B cell (primary cell): ENCODE measurements around the gene KCTD6. TPM values are rescaled to one million over a fixed set of nuclear protein-coding genes. Genes with fewer than 3 reads are reported as not detected.

Experiments
- ATAC-seq: fragments of 200-7000 bp; cut with Tn5 transposase; one replicate; pipeline ENCODE4 v1.10.0; 2021; ENCODE audit warnings: low read depth, mild to moderate bottlenecking, moderate number of reproducible peaks, moderate library complexity
- CTCF ChIA-PET: fragments of 350-600 bp; sonication (Branson Sonifier 250); formaldehyde crosslinking; loops from one replicate; lab custom pipeline; 2021; ENCODE audit warnings: antibody characterized with exemption, inconsistent platforms; lab: Charles Lee
- POLR2A ChIA-PET: fragments of 350-600 bp; sonication (Branson Sonifier 250); formaldehyde crosslinking; loops from one replicate; lab custom pipeline; 2021; ENCODE audit warnings: antibody characterized with exemption; lab: Charles Lee
- DNase-seq: peaks from one replicate; pipeline ENCODE4 v3.0.0; 2013
- H2AFZ ChIP-seq: 2 replicates; pipeline ENCODE4 v1.6.1; 2012; ENCODE audit warnings: mild to moderate bottlenecking, low read depth, low read length; ENCODE audit not compliant: insufficient read depth, poor library complexity, severe bottlenecking
- H3K27ac ChIP-seq, 2 donors: 1 replicate in 1 of 2; 2 replicates in 1 of 2; pipeline ENCODE4 v1.5.1; 2012 to 2013; ENCODE audit warnings: low read length in 2 of 2, mild to moderate bottlenecking in 2 of 2, moderate library complexity in 1 of 2
- H3K27me3 ChIP-seq, 4 experiments: fragments of 200-600 bp in 1 of 4; sonication (generic) in 1 of 4; replicated peaks in 1 of 4; 1 replicate in 2 of 4; 2 replicates in 2 of 4; pipeline versions ENCODE4 v1.6.1 to v1.7.0; 2013 to 2016; ENCODE audit warnings: low read length in 3 of 4, mild to moderate bottlenecking in 2 of 4, mixed read lengths in 1 of 4, moderate library complexity in 1 of 4; ENCODE audit not compliant: insufficient read depth in 4 of 4, control insufficient read depth in 3 of 4; ENCODE audit errors: control extremely low read depth in 1 of 4
- H3K36me3 ChIP-seq, 2 experiments: replicated peaks in 1 of 2; 1 replicate in 1 of 2; 2 replicates in 1 of 2; pipeline versions ENCODE4 v1.6.1 to v1.7.1; 2013; ENCODE audit warnings: low read length in 1 of 2; ENCODE audit not compliant: insufficient read depth in 2 of 2, control insufficient read depth in 1 of 2; ENCODE audit errors: control extremely low read depth in 1 of 2, extremely low read depth in 1 of 2
- H3K4me1 ChIP-seq, 2 donors: fragments of 200-600 bp in 1 of 2; sonication (generic) in 1 of 2; 1 replicate in 1 of 2; 2 replicates in 1 of 2; pipeline versions ENCODE4 v1.5.1 to v1.6.1; 2013 to 2017; ENCODE audit warnings: low read length in 2 of 2; ENCODE audit not compliant: control insufficient read depth in 2 of 2, insufficient read depth in 2 of 2
- H3K4me2 ChIP-seq: replicated peaks from 2 replicates; pipeline ENCODE3; 2012; ENCODE audit warnings: mild to moderate bottlenecking, low read depth, low read length; ENCODE audit not compliant: poor library complexity, severe bottlenecking
- H3K4me3 ChIP-seq, 5 experiments: fragments of 200-600 bp in 1 of 5; sonication (generic) in 1 of 5; 1 replicate in 3 of 5; 2 replicates in 2 of 5; pipeline versions ENCODE4 v1.5.1 to v1.7.0; 2011 to 2016; ENCODE audit warnings: low read length in 4 of 5, mild to moderate bottlenecking in 4 of 5, low read depth in 2 of 5, control low read depth in 1 of 5, moderate library complexity in 1 of 5; ENCODE audit not compliant: insufficient read depth in 1 of 5; ENCODE audit errors: control extremely low read depth in 1 of 5, extremely low read depth in 1 of 5
- H3K79me2 ChIP-seq: fragments of 200-600 bp; sonication (generic); one replicate; pipeline ENCODE4 v1.6.0; 2016; ENCODE audit warnings: low read length; ENCODE audit not compliant: control insufficient read depth, insufficient read depth
- H3K9ac ChIP-seq: fragments of 200-600 bp; sonication (generic); 2 replicates; pipeline ENCODE4 v1.6.1; 2017; ENCODE audit warnings: mild to moderate bottlenecking, low read length, moderate library complexity
- H3K9me3 ChIP-seq, 3 donors: one replicate each; pipeline versions ENCODE4 v1.6.1 to v1.7.1; 2013; ENCODE audit warnings: low read length in 2 of 3; ENCODE audit not compliant: control insufficient read depth in 2 of 3, insufficient read depth in 1 of 3; ENCODE audit errors: control extremely low read depth in 1 of 3
- H4K20me1 ChIP-seq: 2 replicates; pipeline ENCODE4 v1.6.0; 2012; ENCODE audit warnings: mild to moderate bottlenecking, low read length; ENCODE audit not compliant: insufficient read depth, control insufficient read depth, poor library complexity, severe bottlenecking
- H3K27ac Mint-ChIP-seq: one replicate; pipeline ENCODE4 v1.8.0; 2021; ENCODE audit warnings: mixed read lengths
- H3K27me3 Mint-ChIP-seq: one replicate; pipeline ENCODE4 v1.8.0; 2021; ENCODE audit warnings: mixed read lengths
- H3K4me1 Mint-ChIP-seq: one replicate; pipeline ENCODE4 v1.8.0; 2021; ENCODE audit warnings: mixed read lengths
- H3K4me3 Mint-ChIP-seq: one replicate; pipeline ENCODE4 v1.8.0; 2021; ENCODE audit warnings: mixed read lengths
- H3K9me3 Mint-ChIP-seq: one replicate; pipeline ENCODE4 v1.8.0; 2022; ENCODE audit warnings: mixed read lengths; ENCODE audit not compliant: insufficient read depth
- EZH2 ChIP-seq: IDR thresholded peaks from 2 replicates; pipeline ENCODE4 v1.6.1; 2012; ENCODE audit warnings: borderline replicate concordance, low read depth, mild to moderate bottlenecking, moderate library complexity, low read length; ENCODE audit not compliant: insufficient read depth, poor library complexity, severe bottlenecking
- WGBS: methylation state at CpG from one replicate; pipeline ENCODE4 v1.1.5; 2013; ENCODE audit warnings: missing lambda C conversion rate; ENCODE audit not compliant: insufficient coverage; 5-methylcytosine and 5-hydroxymethylcytosine counted together
- intact Hi-C: fragments of 100-400 bp; cut with micrococcal nuclease; formaldehyde crosslinking; loops from one replicate; pipeline ENCODE4 v1.10.0; 2022
- polyA plus RNA-seq: library from polyadenylated mRNA; depleted of rRNA; stranded (reverse); fragments of >200 nt; gene quantifications from 2 replicates; pipeline ENCODE4 v1.2.3, GENCODE V29; 2012
- total RNA-seq, 2 donors: library from RNA; stranded (reverse); fragments of 120-200 nt in 1 of 2; gene quantifications; 1 replicate in 1 of 2; 2 replicates in 1 of 2; pipeline versions ENCODE4 v1.2.3 to v1.2.4, GENCODE V29; 2013 to 2022
- TF ChIP-seq, protein P1 (sequence below): fragments of 200-600 bp; IDR thresholded peaks from one replicate; pipeline ENCODE4 v1.8.0; 2022; ENCODE audit warnings: antibody characterized with exemption, mild to moderate bottlenecking

The KCTD6 gene
- total and polyA plus RNA-seq, 2 donors (not counting 1 experiment from before 2014, with no cell fraction given): 7.4 to 14.6 TPM

DNA sequence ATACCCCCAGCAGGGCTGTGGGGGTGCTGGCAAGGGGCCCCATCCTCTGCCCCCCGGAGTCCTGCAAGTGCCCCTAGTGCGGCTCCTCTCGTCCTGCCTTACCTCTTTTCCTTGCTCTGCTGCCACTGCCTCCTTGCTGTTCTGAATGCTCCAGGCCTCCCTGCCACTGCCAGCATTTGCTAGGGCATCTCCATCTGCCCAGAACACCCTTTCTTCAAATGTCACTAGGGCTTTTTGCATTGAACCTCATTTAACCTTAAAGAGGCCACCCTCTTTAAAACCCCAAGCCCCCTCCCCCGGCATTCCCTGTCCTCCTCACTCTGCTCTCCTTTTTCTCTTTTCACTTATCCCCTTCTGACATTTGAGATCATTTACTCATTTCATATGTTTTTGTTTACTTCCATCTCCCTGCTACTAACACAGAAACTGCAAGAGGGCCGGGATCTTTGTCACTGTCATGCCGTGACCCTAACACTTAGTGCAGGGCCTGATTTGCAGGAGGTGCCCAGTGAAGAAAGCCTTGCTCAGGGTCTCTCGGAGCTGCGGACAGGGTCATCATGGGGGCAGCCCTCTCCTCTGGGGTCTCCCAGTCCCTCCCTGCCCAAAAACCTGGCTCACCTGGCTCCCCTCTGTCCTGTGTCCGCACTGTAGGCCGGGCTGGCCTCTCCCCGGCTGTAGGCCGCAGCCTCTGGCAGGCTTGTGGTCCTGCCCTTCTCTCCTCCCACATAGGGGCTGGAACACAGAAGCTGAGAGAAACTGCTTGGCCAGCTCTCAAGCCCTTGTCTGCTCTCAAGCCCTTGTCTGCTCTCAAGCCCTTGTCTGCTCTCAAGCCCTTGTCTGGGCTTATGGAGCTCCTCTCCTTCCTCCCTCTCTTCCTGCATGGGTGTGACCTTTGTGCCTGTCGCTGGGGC, 44.9 kb downstream of the KCTD6 start, which contains the start of gene ACOX2:
Gene ACOX2, minus strand, starts transcription at position 690 of the 911 bp plus-strand sequence. CDS start 2,084 bp downstream, outside the sequence.
- H3K9me3 ChIP-seq: no peaks in the 10 kb centered on the region
- H3K27me3 ChIP-seq: no peaks in the 10 kb centered on the region
- intact Hi-C loops: no loop called here
- no peak within 1 kb of the TSS for H3K4me3 Mint-ChIP-seq
- no peak within 1 kb of the TSS for H3K4me3 ChIP-seq
- 82% methylated on average over 13 of the region's 13 CpGs for WGBS
- no peaks in the 10 kb centered on the region for H4K20me1 ChIP-seq
- no peak within 1 kb of the TSS for H3K4me2 ChIP-seq
- H3K4me1 Mint-ChIP-seq: peaks cover 6% of the 10 kb centered on the region
- no peaks in the 10 kb centered on the region for H3K79me2 ChIP-seq
- ChIA-PET POLR2A (interaction anchor here (0.6 kb wide), 1 partner anchor 18 kb away, joined by 5 read pairs; no protein-coding TSS in a partner anchor), CTCF (interaction anchor here (0.8 to 4.3 kb wide), 4 partner anchors 9 to 229 kb away, joined by 3 to 20 read pairs (median 4); partner anchors contain the start of genes HTD2 and RPP14)
- no peak within 1 kb of the TSS for H3K9ac ChIP-seq
- no peaks in the 10 kb centered on the region for H3K27me3 Mint-ChIP-seq
- H3K36me3 ChIP-seq: no peaks in the 10 kb centered on the region
- H2AFZ ChIP-seq: no peak within 1 kb of the TSS
- H3K4me1 ChIP-seq: peaks cover 6 to 8% of the 10 kb centered on the region in 2 donors
- H3K27ac Mint-ChIP-seq: no peak within 1 kb of the TSS
- no peak within 1 kb of the TSS for H3K27ac ChIP-seq
- no peak for TF ChIP-seq EZH2
- TF ChIP-seq, protein P1, sequence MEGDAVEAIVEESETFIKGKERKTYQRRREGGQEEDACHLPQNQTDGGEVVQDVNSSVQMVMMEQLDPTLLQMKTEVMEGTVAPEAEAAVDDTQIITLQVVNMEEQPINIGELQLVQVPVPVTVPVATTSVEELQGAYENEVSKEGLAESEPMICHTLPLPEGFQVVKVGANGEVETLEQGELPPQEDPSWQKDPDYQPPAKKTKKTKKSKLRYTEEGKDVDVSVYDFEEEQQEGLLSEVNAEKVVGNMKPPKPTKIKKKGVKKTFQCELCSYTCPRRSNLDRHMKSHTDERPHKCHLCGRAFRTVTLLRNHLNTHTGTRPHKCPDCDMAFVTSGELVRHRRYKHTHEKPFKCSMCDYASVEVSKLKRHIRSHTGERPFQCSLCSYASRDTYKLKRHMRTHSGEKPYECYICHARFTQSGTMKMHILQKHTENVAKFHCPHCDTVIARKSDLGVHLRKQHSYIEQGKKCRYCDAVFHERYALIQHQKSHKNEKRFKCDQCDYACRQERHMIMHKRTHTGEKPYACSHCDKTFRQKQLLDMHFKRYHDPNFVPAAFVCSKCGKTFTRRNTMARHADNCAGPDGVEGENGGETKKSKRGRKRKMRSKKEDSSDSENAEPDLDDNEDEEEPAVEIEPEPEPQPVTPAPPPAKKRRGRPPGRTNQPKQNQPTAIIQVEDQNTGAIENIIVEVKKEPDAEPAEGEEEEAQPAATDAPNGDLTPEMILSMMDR: no peak
- ATAC-seq: no peak
- H3K9me3 Mint-ChIP-seq: no peaks in the 10 kb centered on the region
- DNase-seq: no peak
